ENCODE measurements around the gene BASP1. TPM values are rescaled to one million over a fixed set of nuclear protein-coding genes. Genes with fewer than 3 reads are reported as not detected.

Gene BASP1
- total RNA-seq, result 10 to 100 TPM; 19.9 to 50.1 (median 34.9) TPM

- Histone ChIP-seq H3K9me3 (no peaks in the 10 kb centered on the region), H3K36me3 (no peaks in the 10 kb centered on the region), H3K4me3 (peak within 1 kb of the TSS; percentile 64 to 82 (median 64)), H3K27ac (peak within 1 kb of the TSS; percentile 68 to 85), H3K4me1 (no peaks in the 10 kb centered on the region), H3K27me3 (no peaks in the 10 kb centered on the region)
- no peak for TF ChIP-seq POLR2A (IDR thresholded peaks at IDR 0.05)
- no peak for TF ChIP-seq CTCF (IDR thresholded peaks at IDR 0.05)
- no peak for TF ChIP-seq POLR2AphosphoS5 (IDR thresholded peaks at IDR 0.05)
- no peak for DNase-seq (ENCODE audit: low spot score in 2 of 2)
- intact Hi-C loops (cut with DNase I; ENCODE audit: low total_unique reads), result no loop called here
Measured at GRCh38 chr5:17217493-17218352, at the start of gene BASP1. Gene BASP1, plus strand, starts transcription at chr5:17217631. Its CDS starts 57,586 bp downstream, at chr5:17275217.

- H3K4me3 ChIP-seq, result no peak overlapping the region
- no peaks in the 10 kb centered on the region for H3K36me3 ChIP-seq
- H3K27ac ChIP-seq, result no peak overlapping the region
- H3K4me1 ChIP-seq, result no peaks in the 10 kb centered on the region
- DNase-seq (ENCODE audit: low spot score in 2 of 2), result no peak
- TF ChIP-seq POLR2A (IDR thresholded peaks at IDR 0.05), result no peak
- TF ChIP-seq CTCF (IDR thresholded peaks at IDR 0.05), result no peak
- TF ChIP-seq POLR2AphosphoS5 (IDR thresholded peaks at IDR 0.05), result no peak
- no peaks in the 10 kb centered on the region for H3K9me3 ChIP-seq
- no peaks in the 10 kb centered on the region for H3K27me3 ChIP-seq
- intact Hi-C loops (cut with DNase I; ENCODE audit: low total_unique reads), result no loop called here
Measured at GRCh38 chr5:17169507-17169906, 47.9 kb upstream of the BASP1 start.

GRCh38 chr5:17172791-17173190 lies 44.6 kb upstream of the BASP1 start:
- DNase-seq (ENCODE audit: low spot score in 2 of 2), result no peak
- no peaks in the 10 kb centered on the region for H3K27me3 ChIP-seq
- no peak overlapping the region for H3K27ac ChIP-seq
- H3K4me3 ChIP-seq, result no peak overlapping the region
- intact Hi-C loops (cut with DNase I; ENCODE audit: low total_unique reads), result no loop called here
- no peaks in the 10 kb centered on the region for H3K9me3 ChIP-seq
- no peaks in the 10 kb centered on the region for H3K4me1 ChIP-seq
- no peaks in the 10 kb centered on the region for H3K36me3 ChIP-seq
- TF ChIP-seq POLR2A (IDR thresholded peaks at IDR 0.05) (no peak), CTCF (IDR thresholded peaks at IDR 0.05) (no peak), POLR2AphosphoS5 (IDR thresholded peaks at IDR 0.05) (no peak)

- Histone ChIP-seq H3K27me3 (no peaks in the 10 kb centered on the region), H3K9me3 (no peaks in the 10 kb centered on the region), H3K36me3 (no peaks in the 10 kb centered on the region), H3K27ac (no peak overlapping the region), H3K4me3 (no peak overlapping the region), H3K4me1 (no peaks in the 10 kb centered on the region)
- DNase-seq (ENCODE audit: low spot score in 2 of 2), result no peak
- TF ChIP-seq POLR2AphosphoS5 (IDR thresholded peaks at IDR 0.05) (no peak), CTCF (IDR thresholded peaks at IDR 0.05) (no peak), POLR2A (IDR thresholded peaks at IDR 0.05) (no peak)
- intact Hi-C loops (cut with DNase I; ENCODE audit: low total_unique reads), result no loop called here
Measured at GRCh38 chr5:17174965-17175364, 42.5 kb upstream of the BASP1 start.
